ENCODE data around the gene SLC17A1. TPM values are rescaled to one million over a fixed set of nuclear protein-coding genes. Genes with fewer than 3 reads are reported as not detected.

SLC17A1 gene
- total and polyA plus RNA-seq, 8 donors, result not detected

DNA sequence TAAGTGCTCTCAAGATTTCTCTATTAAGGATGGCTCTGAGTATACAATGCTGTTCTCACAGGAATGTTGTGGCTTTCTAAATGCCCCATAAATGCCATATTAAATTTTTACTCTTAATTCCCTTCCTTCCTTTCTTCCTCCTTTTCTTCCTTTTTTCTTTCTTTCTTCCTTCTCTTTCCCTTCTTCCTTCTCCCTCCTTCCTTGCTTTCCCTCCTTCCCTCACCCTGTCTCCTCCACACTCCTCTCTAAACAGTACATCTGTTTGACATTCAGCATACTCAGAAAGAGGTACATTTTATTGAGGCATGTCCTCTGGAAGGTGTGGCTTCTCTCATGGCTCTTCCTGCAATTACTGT lies 433 bp upstream of the SLC17A1 start:
- H3K36me3 ChIP-seq, result no peaks in the 10 kb centered on the region
- H3K27ac ChIP-seq, result no peak overlapping the region
- no peak overlapping the region for H3K4me3 ChIP-seq
- no peaks in the 10 kb centered on the region for H3K9me3 ChIP-seq
- H3K4me1 ChIP-seq, result no peaks in the 10 kb centered on the region
- no peak for TF ChIP-seq EP300 (IDR thresholded peaks at IDR 0.05)
- TF ChIP-seq, protein P1, sequence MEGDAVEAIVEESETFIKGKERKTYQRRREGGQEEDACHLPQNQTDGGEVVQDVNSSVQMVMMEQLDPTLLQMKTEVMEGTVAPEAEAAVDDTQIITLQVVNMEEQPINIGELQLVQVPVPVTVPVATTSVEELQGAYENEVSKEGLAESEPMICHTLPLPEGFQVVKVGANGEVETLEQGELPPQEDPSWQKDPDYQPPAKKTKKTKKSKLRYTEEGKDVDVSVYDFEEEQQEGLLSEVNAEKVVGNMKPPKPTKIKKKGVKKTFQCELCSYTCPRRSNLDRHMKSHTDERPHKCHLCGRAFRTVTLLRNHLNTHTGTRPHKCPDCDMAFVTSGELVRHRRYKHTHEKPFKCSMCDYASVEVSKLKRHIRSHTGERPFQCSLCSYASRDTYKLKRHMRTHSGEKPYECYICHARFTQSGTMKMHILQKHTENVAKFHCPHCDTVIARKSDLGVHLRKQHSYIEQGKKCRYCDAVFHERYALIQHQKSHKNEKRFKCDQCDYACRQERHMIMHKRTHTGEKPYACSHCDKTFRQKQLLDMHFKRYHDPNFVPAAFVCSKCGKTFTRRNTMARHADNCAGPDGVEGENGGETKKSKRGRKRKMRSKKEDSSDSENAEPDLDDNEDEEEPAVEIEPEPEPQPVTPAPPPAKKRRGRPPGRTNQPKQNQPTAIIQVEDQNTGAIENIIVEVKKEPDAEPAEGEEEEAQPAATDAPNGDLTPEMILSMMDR (IDR thresholded peaks at IDR 0.05), result no peak
- no peak for TF ChIP-seq POLR2AphosphoS5 (IDR thresholded peaks at IDR 0.05)
- TF ChIP-seq POLR2A (IDR thresholded peaks at IDR 0.05), result no peak
- no peak for DNase-seq
- intact Hi-C loops (cut with DNase I; ENCODE audit: low total_unique reads), result no loop called here
- H3K27me3 ChIP-seq, result peaks cover 0 to 19% (median 0%) of the 10 kb centered on the region in 3 donors

DNA sequence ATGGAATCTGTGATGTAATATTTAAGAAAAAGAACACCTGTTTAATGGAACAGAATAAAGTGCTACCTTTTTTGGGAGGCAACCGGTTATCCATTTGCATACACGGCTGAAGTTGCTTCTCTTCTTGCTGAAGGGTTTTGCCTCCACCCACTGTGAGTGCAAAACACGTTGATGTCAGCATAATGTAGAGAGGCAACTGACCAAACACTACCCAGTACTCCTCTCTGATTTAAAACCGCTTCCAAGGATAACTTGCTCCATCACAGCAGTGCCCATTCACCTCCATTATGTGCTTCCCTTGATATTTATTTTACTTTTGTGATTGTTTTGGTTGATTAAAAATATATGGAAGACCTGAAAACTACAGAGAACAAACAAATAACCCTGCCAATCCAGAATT lies 1.4 kb downstream of the SLC17A1 start:
- Histone ChIP-seq H3K27me3 (peaks cover 0 to 13% (median 0%) of the 10 kb centered on the region in 3 donors), H3K27ac (no peak overlapping the region), H3K9me3 (peaks cover 0 to 4% (median 0%) of the 10 kb centered on the region in 4 donors), H3K4me3 (no peak overlapping the region), H3K4me1 (no peaks in the 10 kb centered on the region), H3K36me3 (no peaks in the 10 kb centered on the region)
- 70 to 74% (median 72%) methylated on average over 4 of the region's 4 CpGs for WGBS, 5 donors
- TF ChIP-seq, protein P1 (IDR thresholded peaks at IDR 0.05), result no peak
- TF ChIP-seq POLR2A (IDR thresholded peaks at IDR 0.05) (no peak), EP300 (IDR thresholded peaks at IDR 0.05) (no peak), POLR2AphosphoS5 (IDR thresholded peaks at IDR 0.05) (no peak)
- DNase-seq, result no peak
- intact Hi-C loops (cut with DNase I; ENCODE audit: low total_unique reads), result no loop called here

DNA sequence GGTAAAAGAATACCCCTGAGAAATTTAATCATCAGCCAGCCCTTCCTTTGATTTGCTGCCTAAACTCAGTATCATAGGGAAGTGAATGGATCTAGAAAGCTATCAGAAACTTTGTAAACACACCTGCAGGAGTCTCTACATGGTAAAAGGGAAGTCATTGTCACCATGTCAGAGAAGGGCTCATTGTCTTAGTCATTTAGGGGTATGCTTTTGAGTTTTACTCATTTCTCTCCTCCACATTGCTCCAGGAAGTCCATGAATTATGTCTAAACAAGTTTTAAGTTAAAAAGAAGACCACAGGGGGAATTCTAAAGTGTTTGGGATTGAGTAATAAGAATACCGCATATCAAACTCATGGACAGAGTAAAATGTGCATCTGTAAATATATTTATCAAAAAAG lies 2.5 kb downstream of the SLC17A1 start:
- Histone ChIP-seq H3K27ac (no peak overlapping the region), H3K27me3 (peaks cover 0 to 13% (median 0%) of the 10 kb centered on the region in 3 donors), H3K4me3 (no peak overlapping the region), H3K4me1 (no peaks in the 10 kb centered on the region), H3K9me3 (peaks cover 0 to 7% (median 0%) of the 10 kb centered on the region in 4 donors), H3K36me3 (no peaks in the 10 kb centered on the region)
- no peak for TF ChIP-seq POLR2AphosphoS5 (IDR thresholded peaks at IDR 0.05)
- no peak for TF ChIP-seq EP300 (IDR thresholded peaks at IDR 0.05)
- no peak for TF ChIP-seq POLR2A (IDR thresholded peaks at IDR 0.05)
- TF ChIP-seq, protein P1 (IDR thresholded peaks at IDR 0.05), result no peak
- DNase-seq, result no peak
- 83 to 89% (median 87%) methylated on average over 1 of the region's 1 CpG for WGBS, 5 donors
- intact Hi-C loops (cut with DNase I; ENCODE audit: low total_unique reads), result no loop called here

DNA sequence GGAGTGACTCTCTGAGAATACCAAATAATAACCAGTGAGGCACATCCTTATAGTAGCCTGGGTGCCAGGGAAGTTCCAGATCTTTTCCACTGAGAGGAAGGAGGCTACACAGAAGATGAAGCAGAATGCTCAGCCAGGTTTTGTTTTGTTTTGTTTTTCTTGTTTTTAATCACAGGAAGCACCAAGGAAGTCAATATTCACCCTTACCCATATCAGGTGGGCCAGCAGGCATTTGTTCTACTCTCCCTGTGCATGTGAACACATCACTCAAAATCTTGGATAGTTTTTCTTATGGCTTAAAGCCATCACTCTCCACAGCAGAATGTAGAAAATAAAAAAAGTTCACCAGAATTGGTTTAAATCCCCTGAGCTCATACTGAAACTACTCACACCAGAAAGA lies 10.5 kb downstream of the SLC17A1 start:
- no peak for DNase-seq
- H3K4me1 ChIP-seq, result no peaks in the 10 kb centered on the region
- TF ChIP-seq, protein P1 (IDR thresholded peaks at IDR 0.05), result no peak
- no peak for TF ChIP-seq EP300 (IDR thresholded peaks at IDR 0.05)
- TF ChIP-seq POLR2AphosphoS5 (IDR thresholded peaks at IDR 0.05), result no peak
- no peak for TF ChIP-seq POLR2A (IDR thresholded peaks at IDR 0.05)
- intact Hi-C loops (cut with DNase I; ENCODE audit: low total_unique reads), result no loop called here
- no peaks in the 10 kb centered on the region for H3K27me3 ChIP-seq
- H3K4me3 ChIP-seq, result no peak overlapping the region
- peaks cover 0 to 7% (median 0%) of the 10 kb centered on the region in 4 donors for H3K9me3 ChIP-seq
- no peak overlapping the region for H3K27ac ChIP-seq
- H3K36me3 ChIP-seq, result no peaks in the 10 kb centered on the region
